NCI-H2196 treated with DMSO at 0.1 percent for 48 hours (cell line): Measurements from ENCODE around the gene DSCAML1.
A peak's percentile ranks its signal among the peaks of the same experiment; 100 is the strongest.

Experiments
- DNase-seq: peaks from one replicate; lab custom pipeline; 2025; ENCODE audit not compliant: unreplicated experiment; lab: John Stamatoyannopoulos, UW

Gene DSCAML1

GRCh38 chr11:117479372-117479771 is 317.6 kb downstream of the DSCAML1 start:
- DNase-seq = no peak

DNA sequence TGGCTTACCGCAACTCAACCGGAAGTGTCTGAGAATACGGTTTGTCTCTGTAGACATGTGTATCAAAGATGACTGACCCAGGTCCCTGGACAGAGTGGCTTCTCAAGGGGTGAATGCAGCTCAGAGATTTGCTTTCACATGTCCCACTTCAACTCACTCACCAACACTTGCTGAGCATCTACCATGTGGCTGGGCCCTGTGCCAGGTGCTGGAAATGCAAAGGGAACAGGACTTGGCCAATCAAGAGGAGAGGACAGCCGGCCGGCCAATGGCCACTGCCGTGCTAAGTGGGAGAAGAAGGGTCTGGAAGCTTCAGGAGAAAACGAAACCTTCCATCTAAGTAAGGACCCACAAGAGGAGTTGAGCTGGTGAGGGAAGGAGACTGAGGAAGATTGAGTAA is 318.1 kb downstream of the DSCAML1 start:
- DNase-seq = peak; percentile 10

DNA sequence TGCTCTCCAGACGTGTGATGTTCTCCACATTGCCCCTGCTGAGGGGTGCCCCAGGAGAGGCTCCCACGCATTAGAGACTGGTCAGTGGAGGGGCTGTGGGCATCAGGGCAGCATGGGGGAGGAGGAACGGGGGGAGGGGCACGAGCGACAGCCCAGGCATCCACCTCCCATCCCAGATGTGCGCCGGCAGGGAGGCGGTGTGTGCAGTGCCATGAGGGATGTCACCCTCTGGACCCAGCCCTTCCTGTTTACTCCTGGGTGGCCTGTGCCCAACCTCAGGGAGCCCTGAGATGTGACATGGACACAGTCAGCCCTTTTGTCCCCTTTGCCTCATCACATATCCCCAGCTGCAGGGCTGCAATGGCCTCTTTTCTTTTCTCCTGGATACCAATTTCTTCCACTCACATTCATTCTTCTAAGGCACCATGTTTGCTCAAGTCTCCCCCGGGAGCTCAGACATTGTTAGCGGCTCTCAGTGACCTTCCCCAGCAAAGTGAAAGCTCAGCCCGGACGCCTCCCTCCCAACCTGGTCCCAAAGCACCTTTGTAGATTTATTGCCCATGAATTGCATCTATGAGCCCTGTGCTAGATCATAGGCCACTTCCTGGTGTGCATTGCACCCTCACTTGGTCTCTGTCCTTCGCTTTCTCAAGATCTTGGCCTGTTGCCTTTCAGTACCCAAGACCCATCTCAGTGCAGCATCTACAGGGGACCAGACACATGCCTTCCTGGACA is 318.7 kb downstream of the DSCAML1 start:
- no peak for DNase-seq

GRCh38 chr11:117477721-117478120 is 319.3 kb downstream of the DSCAML1 start:
- DNase-seq = no peak

DNA sequence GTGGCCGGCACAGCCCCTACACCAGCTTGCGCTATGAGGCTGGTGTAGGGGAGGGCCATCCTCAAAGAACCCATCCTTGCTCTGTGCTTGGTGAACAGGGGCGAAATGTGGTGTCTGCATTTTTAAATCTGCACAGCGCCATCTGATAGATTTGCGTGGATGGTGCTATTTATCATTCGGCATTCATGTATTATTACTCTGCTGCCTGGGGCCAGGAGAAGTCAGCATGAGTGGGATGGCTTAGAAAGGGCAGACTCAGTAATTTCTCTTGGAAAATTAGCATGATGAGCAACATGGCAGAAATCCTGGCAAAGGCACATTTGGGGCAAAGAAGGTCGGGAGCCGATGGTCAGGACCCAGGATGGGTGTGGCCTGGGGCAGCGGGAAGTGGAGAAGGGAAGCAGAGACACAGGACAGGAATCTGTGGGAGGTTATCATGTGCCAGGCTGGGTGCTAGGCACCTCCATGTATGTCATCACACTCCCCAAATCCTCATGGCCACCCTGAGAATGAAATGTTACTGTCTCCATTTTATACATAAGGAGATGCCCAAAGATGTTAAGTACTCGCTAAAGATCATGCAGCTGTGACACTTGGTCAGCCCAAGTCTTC is 320.4 kb downstream of the DSCAML1 start:
- no peak for DNase-seq

DNA sequence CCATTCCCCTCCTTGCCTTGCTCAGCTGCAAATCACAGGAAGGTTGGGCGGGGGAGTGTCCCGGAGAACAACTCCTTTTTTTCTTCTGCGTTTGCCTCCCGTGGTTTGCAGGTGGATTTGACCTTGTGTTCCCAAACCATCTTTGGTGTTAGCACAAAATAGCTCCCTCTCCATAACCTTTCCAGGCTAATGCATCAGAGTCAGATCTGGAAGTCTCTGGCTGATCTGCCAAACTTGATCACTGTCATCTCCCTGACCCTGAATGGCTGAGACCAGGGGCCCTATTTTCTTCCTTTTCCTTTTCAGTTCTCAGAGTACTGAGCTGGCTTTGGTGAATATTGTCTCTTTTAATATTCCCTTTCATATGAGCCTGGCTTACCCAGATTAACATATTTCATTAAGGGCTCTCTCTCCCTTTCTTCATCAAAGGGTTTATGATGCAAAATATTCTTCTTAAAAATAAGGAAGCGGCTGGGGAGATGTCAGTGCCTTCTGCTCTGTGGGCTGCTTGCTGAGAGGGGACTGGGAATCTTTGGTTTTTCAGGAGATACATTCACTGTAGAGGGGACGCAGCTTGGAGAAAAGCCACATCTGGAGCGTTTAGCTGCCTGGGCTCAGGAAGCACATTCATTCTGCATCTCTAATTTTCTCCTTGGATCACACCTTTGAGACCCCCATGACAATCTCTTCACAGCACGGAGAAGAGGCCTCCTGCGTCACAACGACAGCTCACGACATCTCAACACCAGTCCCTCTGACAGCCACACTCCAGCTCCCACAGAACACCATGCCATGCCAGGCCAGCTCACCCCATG is 321.1 kb downstream of the DSCAML1 start:
- no peak for DNase-seq

GRCh38 chr11:117473481-117474091 is 323.4 kb downstream of the DSCAML1 start:
- DNase-seq = peak; percentile 85

DNA sequence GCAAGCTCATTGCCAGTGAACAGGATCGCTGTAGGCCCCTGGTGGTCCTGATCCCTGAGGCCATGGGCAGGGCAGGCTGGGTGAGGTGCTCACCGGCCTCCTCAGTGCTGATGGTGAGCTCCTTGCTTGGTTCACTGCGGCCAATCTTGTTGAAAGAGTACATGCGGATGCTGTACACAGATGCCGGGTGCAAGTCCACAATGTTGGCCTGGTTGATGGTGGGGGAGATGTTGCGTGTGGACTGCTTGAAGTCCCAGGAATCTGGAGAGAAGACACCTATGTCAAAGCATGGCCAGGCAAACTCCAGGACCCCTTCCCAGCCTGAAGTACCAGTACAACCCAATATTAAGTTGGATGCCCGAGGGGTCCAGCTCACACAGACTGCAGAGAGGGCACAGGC is 325.2 kb downstream of the DSCAML1 start:
- DNase-seq = no peak

DNA sequence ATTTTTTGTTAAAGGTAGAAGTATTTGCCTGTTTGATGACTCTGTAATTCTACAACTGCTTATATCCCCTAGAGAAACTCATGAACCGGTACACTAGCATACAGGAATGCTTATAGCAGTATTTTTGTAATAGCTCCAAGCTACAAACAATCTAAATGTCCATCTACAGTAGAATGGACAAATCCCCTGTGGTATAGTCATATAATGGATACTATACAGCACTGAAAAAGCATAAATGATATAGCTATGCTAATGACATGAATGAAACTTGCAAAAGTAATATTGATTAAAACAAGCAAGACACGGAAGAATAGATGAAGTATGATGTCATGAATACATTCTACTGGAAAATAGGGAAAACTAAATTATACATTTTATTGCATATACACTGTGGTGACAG is 326.4 kb downstream of the DSCAML1 start:
- no peak for DNase-seq

DNA sequence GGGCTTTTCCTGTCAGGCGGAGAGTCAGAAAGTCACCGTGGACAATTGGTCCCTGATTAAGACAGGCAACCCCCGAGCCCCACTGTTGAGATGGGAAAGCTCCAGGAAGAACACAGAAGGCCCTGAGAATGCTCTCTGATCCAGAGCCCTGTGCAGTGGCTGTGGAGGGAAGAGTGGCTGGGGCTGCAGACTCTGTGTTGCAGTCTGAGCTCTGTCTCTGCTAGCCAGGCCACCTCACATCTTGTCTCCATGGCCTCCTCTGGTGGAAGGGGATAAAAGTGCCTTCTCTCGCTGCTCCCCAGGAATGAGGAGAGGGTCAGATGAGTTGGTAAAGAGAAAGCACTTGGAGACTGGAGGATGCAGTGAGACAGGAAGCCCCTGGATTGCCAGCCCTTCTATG is 328.1 kb downstream of the DSCAML1 start:
- DNase-seq = no peak

DNA sequence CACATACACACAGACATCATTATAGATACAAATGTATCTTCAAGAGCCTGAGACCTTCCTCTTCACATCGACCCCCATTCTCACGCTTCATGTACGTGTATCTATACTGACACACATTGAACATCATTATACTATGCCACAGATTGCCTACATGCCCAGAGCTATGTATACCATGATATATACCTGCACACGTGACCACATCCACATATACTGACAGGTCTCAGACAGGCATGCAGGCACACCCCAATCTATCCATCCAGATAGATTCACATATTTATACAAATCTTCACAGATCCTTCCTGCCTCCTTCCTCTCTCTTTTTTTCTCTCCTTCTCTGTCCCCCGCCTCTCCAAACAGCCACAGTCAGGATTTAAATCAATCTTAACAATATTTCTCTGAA is 329.2 kb downstream of the DSCAML1 start:
- no peak for DNase-seq

DNA sequence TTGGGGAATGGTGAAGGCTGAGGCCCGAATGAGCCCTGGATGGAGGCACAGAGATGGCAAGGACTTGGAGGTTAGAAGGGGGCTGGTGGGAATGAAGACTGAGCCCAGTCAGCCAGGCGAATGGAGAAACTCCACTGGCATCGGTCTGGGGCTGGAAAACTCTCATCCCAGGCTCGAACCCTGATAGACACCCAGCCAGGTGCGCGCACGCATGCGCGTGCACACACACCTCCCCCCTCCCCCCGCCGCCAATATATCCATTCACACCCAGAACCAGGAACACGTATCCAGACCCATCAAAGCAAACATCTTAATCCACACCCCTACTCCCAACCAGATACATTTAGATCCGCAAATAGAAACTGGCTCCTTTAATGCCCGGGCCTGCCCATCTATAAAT is 330.1 kb downstream of the DSCAML1 start:
- no peak for DNase-seq

GRCh38 chr11:117465236-117465997 is 331.6 kb downstream of the DSCAML1 start:
- no peak for DNase-seq

DNA sequence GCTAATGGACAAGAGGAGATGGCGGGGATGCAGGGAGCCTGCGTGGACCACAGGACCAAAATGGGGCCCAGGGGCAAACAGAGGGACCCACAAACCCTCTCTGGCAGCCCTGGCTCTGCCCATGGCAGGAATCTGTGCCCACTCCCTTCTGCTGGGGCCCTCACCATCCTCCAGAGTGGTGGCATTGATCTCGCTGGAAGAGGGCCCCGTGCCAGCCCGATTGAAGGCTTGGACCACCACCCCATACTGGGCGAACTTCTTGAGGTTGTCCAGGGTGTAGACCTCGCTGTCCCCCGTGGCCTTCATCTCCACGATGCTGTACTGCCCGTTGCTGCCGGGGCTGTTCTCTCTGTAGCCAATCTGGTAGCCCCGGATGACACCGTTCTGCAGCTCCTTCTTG is 332.2 kb downstream of the DSCAML1 start:
- DNase-seq = no peak

DNA sequence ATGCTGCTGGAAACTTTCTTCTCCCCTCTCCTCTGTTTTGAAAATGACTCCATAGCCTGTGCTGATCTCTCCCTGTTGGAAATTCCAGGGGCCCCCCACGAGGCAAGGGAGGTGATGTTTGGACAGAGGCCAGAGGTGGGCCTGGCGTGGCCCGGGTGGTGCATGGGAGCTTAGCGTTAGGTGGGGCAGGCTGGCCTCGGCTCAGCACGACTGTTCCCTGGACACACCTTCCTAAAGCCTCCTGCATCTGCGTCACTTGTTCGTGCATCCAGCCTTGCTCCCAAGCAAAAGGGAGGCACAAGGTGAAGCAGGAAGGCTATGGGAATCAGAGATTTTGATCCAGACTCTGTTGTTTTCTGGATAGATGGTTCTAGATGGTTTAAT is 334.2 kb downstream of the DSCAML1 start:
- DNase-seq = no peak

DNA sequence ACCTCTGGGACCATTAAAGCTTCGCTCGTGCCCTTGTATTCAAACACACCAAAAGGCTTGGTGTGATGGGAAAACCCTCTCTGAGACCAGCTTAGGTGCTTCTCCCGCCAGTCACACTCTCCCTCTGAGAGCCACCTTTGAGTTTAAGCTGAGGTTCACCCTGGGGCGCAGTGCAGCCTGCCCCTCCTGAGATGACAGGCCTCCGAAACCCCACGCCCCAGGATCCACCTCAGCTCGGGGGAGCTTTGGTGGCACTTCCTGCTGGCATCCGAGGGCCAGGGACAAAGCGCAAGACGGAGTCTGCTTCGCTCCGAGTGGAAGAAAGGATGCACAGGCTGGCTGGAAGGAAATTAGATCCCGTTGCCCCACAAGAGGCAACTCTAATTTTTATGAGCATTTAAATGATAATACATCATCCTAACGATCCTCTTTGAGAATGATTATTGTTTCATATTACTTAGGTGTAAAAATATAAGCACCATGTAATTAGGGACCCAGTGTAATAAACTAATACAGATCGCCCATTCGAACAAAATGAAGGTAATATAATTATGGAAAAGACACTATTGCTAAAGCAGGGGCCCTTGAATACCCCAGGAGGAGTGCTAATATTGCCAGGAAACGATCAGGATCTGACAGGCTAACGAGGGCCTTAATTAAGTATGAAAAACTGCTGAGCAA is 334.7 kb downstream of the DSCAML1 start:
- no peak for DNase-seq

- DNase-seq = no peak
Measured at GRCh38 chr11:117461396-117462182, 335.4 kb downstream of the DSCAML1 start.

DNA sequence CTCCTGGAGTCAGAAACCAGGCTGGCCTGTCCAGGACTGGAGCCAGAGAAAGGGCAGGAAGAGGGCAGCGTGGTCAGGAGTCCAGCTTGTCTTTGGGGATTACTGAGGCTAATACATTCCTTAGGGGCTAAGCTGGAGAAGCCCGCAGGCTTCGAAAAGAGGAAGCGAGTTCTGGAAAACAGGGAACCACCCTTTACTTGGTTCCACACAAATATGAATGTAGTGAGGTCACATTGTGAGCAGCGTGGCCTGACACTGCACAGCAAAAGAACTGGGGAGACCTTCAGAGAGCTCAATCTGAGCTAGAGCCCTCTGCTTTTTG is 337.1 kb downstream of the DSCAML1 start:
- DNase-seq = no peak

DNA sequence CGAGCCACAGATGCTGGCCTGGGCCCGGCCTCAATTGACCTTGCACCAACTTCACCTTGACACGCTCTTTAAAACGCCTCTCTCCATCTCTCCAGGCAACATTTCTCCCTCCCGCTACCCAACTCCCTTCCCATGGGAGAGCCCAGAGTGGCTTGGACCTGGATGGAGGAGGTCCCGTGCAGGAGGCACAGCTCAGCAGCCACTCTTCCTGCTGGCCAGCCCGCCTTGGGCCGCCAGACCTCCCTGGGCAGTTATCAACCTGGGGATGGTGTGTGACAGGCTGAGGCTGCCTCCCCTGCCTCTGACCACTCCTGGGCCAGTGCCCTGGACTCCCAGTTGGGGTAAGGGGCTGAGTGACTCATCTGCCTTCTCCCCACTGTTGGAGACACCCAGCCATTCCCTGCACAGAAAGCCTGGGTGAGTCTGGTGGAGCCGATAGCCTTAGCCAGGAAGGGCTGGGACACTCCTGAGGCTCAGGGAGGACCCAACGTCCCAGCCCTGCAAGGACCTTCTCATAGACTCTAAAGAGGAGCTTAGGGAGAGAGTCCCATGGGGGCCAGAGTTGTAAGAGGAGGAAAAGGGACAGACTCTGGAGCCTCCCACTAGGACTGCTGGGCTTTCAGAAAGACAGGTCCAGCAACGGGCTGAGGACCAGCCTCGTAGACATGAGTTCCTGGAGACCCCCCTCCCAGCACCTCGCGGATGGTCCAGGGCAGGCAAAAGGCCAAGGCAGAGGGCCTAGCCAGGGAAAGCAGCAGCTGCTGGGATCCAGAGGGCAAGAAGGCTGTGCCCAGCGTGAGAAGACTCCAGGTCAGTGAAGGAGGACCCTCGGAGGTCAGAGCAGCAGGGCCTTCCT is 337.7 kb downstream of the DSCAML1 start:
- DNase-seq = no peak
